Stimulated activated CD4-positive, alpha-beta T cell treated with anti-CD3 and anti-CD28 coated beads, TNF-alpha, amount 100 ng/mL, for 24 hours (primary cell): ENCODE results near the gene EML3.
A peak's percentile ranks its signal among the peaks of the same experiment; 100 is the strongest.
"Not testable (repeated sequence)": the region's sequence is repeated elsewhere in the genome, so short reads cannot be mapped to it uniquely, and the experiment has no call there.

Experiments
- DNase-seq, 3 experiments: peaks; one replicate each; pipeline ENCODE4 v3.0.0-alpha.2; 2020; ENCODE audit warnings: low read depth in 3 of 3

The EML3 gene

DNA sequence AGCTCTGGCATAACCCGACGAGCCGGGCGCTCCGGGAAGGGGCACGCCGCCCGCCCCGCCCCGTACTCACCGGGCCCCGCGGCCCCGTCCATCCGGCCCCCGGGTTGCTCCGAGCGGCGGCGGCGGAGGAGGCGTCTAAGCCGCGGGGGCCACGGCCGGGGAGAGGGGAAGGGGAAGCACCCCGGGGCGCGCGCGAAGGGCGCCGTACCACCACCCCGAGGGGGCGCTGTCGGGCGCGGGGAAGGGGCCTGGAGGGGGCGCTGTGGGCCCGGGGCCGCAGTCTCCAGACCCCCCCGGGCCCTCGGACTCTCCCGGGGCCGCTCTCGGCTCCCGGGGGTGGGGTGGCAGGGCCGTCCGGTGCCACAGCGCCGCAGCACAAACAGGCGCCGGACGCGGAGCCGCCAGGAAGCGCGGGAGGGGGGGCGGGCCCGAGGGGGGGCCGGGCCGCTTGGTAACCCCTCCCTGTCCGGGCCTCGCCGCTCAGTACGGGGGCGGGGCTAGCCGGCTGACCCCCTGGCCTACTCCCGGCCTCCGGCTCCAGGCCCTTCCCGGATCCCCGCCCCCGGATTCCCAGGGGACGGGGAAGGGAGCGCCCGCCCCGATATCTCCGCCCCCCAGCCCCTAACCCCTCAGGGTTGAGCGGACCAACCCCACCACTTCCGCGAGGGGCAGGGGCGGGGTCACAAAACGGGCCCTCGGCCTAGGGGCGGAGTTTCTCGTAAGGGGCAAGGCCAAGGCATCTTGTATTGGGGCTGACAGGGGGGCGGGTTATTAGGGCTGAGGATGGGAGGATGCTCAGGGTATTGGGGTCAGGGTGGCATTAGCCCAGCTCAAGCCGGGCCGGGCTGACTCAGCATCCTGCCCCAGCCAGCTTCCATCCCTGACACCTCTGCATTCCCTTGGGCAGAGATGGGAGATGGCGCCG, at the start of gene EML3, which contains the start of gene ROM1:
EML3 (minus strand) TSS at position 410 of the 925 bp plus-strand sequence; CDS start at position 92, 318 bp downstream.
ROM1 (plus strand) TSS at position 892 of the 925 bp plus-strand sequence; CDS start at position 917, 25 bp downstream.
- DNase-seq: peak; percentile 67 to 87 (median 70)

DNA sequence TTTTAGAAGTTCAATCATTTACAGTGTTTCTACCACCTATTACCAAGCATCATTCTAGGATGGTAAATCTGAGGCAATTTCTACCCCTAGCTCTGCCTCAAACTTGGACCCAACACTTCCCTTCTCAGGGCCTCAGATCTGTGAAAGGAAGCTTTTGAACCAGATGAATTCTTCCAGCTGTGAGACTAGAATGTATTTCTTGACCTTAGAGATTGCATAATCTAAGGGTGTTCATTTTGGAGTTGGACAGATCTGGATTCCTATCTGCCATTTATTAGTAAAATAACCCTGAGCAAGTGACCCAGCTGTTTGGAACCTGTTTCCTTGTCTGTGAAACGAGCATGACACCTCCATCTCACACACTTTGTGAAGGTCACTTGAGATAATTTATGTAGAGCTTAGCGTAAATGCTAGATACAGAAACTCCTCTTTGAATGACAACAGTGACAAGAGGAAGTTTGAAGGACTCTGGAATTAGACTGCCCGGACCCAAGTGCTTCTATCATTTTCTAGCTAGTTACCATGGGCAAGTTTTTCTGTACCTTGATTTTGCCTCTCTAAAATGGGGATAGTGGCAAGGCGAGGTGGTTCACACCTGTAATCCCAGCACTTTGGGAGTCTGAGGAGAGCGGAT, 44.3 kb upstream of the EML3 start:
- DNase-seq: no peak

- DNase-seq: no peak
These were observed 41.7 kb upstream of the EML3 start for GRCh38 chr11:62654297-62654696.

DNA sequence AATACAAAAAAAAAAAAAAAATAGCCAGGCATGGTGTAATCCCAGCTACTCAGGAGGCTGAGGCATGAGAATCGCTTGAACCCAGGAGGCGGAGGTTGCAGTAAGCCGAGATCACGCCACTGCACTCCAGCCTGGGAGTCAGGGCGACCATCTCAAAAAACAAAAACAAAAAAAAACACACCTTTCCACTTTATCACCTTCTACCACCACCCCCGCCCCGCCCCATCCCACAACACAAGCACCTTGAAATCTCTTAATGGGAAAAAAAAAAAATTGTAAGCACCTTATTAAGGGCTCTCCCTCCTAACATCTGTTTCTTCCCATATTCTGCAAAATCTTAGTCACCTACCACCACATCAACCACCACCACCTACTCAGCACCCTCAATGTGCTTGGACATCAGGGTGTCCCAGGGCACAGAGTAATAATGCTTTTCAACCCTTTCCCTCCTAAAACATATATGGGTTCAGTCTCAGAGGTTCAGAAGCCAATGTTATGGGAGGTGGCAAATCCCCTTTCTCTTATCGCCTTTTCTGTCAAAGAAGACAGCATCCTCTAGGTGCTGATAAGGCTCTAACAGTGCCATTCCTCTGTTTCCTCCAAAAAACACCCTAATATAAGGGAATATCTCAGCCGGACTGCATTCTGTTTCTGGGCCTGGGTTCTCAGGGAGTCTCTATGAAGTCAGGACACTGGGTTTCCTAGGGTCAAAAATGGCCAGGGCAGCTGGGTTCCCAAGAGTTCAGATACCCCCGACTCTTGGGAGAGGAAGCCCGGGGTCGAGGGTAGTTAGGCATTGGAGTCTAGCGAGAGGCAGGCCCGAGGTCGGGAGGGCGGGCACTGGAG, 39.8 kb upstream of the EML3 start:
- DNase-seq: no peak

DNA sequence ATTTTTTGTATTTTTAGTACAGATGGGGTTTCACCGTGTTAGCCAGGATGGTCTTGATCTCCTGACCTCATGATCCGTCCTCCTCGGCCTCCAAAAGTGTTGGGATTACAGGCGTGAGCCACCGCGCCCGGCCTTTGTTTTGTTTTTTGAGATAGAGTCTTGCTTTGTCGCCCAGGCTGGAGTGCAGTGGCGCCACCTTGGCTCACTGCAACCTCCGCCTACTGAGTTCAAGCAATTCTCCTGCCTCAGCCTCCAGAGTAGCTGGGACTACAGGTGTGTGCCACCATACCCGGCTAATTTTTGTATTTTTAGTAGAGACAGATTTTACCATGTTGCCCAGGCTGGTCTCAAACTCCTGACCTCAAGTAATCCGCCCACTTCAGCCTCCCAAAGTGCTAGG, 37.7 kb upstream of the EML3 start:
- not testable (repeated sequence) for DNase-seq

DNA sequence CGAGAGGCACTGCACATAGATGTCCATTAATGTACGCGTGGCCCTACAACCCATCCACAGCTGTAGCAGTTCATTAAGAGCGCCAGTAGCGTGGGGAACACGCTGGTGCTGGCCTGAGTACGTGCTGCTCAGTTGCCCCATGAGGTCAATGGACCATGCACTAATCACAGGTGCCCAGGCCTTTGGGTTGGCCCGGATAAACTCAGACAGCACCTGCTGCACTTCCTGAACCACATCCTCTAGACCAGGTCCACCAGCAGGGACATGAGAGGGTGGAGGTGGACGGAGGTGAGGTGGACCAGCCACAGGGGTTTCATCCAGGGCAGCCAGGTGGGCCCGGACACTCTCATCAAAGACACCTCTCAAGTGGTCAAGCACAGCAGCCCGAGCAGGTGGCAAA, 36.9 kb upstream of the EML3 start:
- DNase-seq: no peak

- DNase-seq: no peak
These were observed 36.4 kb upstream of the EML3 start for GRCh38 chr11:62648967-62649364.

- DNase-seq: no peak
These were observed 35.8 kb upstream of the EML3 start for GRCh38 chr11:62648185-62648966.

GRCh38 chr11:62647609-62648005, 35.0 kb upstream of the EML3 start:
- DNase-seq: no peak

- no peak for DNase-seq
These were observed 34.4 kb upstream of the EML3 start for GRCh38 chr11:62646825-62647608.

DNA sequence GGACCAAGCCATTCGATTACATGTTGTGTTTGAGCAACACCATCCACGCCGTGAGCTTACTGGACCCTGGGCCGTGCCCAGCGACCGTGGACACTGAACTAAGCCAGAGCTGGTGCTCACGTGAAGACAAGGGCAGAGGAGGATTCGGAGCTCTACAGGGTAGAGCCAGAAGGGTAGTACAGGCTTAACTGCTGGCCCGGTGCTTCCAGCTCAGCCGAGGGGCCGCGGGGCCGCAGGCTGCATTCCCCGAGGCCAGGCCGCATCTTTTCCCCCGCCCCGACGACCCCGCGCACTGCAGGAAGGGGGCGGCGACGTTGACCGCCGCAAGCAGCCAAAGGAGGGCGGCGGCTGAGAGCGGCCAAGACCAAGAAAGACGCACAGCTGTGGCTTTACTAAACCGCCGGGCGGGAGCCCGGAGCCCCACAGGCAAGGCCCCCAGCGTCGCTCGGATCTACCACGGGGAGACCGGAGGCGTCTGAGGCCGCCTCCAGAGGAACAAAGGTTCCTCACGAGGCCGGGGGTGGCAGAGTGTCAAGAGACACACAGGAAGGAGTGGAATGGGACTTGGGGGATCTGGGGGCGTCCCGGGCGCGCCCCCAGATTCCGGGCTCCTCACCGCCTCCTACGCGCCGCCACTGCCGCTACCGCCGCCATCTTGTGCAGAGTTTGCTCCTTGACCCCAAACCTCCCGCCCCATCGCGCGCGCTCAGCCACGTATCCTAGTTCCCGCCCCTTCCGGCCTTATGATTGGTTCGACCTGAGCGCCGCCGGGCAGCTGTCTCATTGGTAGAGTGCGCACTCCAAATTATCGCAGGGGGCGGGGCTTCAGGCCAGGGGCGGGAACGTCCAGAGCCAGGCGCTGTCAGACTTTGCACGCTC, 33.6 kb upstream of the EML3 start, which contains the start of gene GANAB:
GANAB (minus strand) TSS at position 668 of the 879 bp plus-strand sequence; CDS start at position 654, 14 bp downstream.
- DNase-seq: peak; percentile 98 to 100 (median 100)

- DNase-seq: no peak
These were observed 33.0 kb upstream of the EML3 start for GRCh38 chr11:62645671-62645945.

- DNase-seq: no peak
These were observed 31.6 kb upstream of the EML3 start for GRCh38 chr11:62644220-62644619.

DNA sequence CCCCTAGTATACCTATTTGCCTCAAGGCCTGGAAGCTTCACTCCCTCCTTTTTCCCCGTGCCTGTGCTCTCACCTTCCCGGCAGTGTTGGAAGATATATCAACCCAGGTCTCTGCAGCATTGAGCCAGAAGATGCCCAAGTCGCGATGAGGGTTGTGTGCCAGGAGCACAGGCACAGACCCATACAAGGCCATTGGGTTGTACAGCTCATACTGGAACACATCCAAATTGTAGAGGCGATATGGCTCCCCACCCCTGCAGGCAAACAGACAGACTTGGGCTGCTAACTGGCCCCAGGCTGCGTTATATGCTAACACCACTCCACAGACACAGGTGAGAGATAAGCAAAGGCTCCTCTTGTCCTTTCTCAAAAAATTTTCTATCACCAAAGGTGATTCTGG, 19.9 kb upstream of the EML3 start:
- no peak for DNase-seq

DNA sequence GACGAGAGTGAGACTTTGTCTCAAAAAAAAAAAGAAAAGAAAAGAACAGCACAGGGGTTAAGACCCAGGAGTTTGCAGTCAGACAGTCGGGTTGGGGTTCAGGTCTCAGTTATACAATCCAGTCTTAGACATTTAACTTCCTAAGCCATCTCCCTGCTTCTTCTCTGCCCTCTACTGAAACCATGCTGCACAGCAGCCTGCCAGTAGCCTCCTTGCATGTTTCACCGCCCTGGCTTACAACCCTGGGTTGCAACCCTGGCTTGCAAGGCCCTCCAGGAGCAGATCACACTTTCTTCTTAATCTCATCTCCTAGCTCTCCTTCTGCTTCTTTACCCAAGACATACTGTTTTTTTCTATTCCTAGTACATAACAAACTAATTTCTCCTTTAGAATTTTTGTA, 15.1 kb upstream of the EML3 start:
- no peak for DNase-seq

GRCh38 chr11:62622476-62623089, 10.0 kb upstream of the EML3 start:
- no peak for DNase-seq

- peak; percentile 92 to 97 (median 94) for DNase-seq
These were observed 9.2 kb upstream of the EML3 start, which contains the start of gene B3GAT3 for GRCh38 chr11:62621567-62622470. B3GAT3 (minus strand) TSS chr11:62621986; CDS start chr11:62621947, 39 bp downstream.
